ENCODE measurements around the gene SAYSD1.

Gene SAYSD1

DNA sequence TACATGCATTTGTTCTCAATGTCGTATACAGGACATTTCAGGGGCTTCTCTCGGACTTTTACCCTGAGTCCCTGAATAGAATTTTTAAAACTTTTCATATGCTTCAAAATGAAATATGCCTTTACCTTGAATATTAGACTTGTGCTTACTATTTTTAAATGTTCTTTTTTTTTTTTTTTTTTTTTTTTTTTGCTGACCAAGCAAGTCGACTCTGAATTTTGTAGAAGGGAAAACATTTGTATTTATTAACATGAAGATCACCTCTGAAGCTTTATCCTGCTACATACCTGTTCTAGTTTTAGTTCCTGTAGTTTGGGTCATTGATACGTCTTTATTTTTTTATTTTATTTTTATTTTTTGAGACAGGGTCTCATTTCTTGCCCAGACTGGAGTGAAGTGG is 39.7 kb upstream of the SAYSD1 start:
- peaks cover 6% of the 10 kb centered on the region for H3K27me3 ChIP-seq (ENCODE audit: insufficient read depth, poor library complexity, severe bottlenecking)
- H3K4me3 ChIP-seq (replicated peaks; ENCODE audit: insufficient read depth, low read length): no peak overlapping the region
- H3K27ac ChIP-seq (replicated peaks): no peak overlapping the region
- TF ChIP-seq GABPA (IDR thresholded peaks at IDR 0.05; ENCODE audit: low read depth) (no peak), POLR2AphosphoS5 (IDR thresholded peaks at IDR 0.05; ENCODE audit: low read depth) (no peak), SPI1 (IDR thresholded peaks at IDR 0.05; ENCODE audit: borderline replicate concordance, low read depth) (no peak)
- TF ChIP-seq, protein P1, sequence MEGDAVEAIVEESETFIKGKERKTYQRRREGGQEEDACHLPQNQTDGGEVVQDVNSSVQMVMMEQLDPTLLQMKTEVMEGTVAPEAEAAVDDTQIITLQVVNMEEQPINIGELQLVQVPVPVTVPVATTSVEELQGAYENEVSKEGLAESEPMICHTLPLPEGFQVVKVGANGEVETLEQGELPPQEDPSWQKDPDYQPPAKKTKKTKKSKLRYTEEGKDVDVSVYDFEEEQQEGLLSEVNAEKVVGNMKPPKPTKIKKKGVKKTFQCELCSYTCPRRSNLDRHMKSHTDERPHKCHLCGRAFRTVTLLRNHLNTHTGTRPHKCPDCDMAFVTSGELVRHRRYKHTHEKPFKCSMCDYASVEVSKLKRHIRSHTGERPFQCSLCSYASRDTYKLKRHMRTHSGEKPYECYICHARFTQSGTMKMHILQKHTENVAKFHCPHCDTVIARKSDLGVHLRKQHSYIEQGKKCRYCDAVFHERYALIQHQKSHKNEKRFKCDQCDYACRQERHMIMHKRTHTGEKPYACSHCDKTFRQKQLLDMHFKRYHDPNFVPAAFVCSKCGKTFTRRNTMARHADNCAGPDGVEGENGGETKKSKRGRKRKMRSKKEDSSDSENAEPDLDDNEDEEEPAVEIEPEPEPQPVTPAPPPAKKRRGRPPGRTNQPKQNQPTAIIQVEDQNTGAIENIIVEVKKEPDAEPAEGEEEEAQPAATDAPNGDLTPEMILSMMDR (IDR thresholded peaks at IDR 0.05; ENCODE audit: insufficient read depth, low read length): no peak
- TF ChIP-seq, protein P2, sequence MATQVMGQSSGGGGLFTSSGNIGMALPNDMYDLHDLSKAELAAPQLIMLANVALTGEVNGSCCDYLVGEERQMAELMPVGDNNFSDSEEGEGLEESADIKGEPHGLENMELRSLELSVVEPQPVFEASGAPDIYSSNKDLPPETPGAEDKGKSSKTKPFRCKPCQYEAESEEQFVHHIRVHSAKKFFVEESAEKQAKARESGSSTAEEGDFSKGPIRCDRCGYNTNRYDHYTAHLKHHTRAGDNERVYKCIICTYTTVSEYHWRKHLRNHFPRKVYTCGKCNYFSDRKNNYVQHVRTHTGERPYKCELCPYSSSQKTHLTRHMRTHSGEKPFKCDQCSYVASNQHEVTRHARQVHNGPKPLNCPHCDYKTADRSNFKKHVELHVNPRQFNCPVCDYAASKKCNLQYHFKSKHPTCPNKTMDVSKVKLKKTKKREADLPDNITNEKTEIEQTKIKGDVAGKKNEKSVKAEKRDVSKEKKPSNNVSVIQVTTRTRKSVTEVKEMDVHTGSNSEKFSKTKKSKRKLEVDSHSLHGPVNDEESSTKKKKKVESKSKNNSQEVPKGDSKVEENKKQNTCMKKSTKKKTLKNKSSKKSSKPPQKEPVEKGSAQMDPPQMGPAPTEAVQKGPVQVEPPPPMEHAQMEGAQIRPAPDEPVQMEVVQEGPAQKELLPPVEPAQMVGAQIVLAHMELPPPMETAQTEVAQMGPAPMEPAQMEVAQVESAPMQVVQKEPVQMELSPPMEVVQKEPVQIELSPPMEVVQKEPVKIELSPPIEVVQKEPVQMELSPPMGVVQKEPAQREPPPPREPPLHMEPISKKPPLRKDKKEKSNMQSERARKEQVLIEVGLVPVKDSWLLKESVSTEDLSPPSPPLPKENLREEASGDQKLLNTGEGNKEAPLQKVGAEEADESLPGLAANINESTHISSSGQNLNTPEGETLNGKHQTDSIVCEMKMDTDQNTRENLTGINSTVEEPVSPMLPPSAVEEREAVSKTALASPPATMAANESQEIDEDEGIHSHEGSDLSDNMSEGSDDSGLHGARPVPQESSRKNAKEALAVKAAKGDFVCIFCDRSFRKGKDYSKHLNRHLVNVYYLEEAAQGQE (IDR thresholded peaks at IDR 0.05; ENCODE audit: insufficient replicate concordance, low read depth): no peak
- DNase-seq (ENCODE audit: low read depth in 1 of 2, low spot score in 1 of 2): no peak

DNA sequence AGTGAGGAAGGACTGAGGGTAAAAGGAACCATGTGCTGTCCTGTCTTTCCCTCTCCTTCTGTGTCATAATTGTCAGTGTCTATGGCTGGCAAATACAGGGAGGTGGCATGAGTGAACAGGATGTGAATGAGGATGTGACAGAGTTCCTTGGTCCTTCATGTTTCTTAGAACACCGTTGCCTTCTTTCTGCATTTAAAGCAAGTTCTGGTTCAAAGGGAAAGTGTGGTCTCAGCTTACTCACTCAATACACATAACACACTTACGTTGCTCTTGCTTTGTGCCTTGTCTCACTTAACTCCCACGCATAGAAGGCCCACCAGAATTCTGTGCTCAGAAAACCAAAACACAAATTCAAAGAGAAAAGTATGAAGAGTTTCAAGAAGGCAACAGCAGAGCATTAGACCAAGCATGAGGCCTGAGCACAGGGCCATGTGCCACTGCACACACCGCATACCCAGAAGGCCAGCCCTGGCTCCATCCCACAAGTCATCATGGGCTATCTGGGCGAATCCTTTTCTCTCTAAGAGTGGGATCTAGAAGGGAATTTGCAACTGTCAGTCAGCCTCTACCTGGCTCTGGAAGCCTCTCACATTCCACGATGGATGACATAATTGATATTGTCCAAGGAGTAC is 38.9 kb upstream of the SAYSD1 start:
- Histone ChIP-seq H3K27me3 (ENCODE audit: insufficient read depth, poor library complexity, severe bottlenecking) (peaks cover 6% of the 10 kb centered on the region), H3K27ac (replicated peaks) (no peak overlapping the region), H3K4me3 (replicated peaks; ENCODE audit: insufficient read depth, low read length) (no peak overlapping the region)
- DNase-seq (ENCODE audit: low read depth in 1 of 2, low spot score in 1 of 2): no peak
- TF ChIP-seq POLR2AphosphoS5 (IDR thresholded peaks at IDR 0.05; ENCODE audit: low read depth): no peak
- TF ChIP-seq, protein P1 (IDR thresholded peaks at IDR 0.05; ENCODE audit: insufficient read depth, low read length): no peak
- TF ChIP-seq, protein P2 (IDR thresholded peaks at IDR 0.05; ENCODE audit: insufficient replicate concordance, low read depth): no peak

DNA sequence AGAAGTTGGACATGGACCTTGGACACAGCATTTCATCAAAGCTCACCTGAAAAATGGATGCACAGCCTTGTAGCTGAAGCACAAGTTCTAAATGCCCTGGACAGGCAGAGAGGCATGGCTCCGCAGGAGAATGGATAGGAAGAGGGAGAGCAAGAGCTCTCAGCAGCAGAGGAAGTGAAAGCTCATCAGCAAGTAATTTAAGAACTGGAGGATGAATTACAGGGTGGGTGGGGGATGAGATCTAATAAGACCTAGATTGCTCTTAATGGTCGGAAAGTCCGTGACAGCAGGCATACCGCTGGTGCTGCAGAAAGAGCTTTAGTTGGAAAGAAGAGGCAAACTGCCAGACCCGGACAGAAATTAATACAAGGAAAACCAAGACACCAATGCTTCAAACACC is 37.3 kb upstream of the SAYSD1 start:
- no peak overlapping the region for H3K4me3 ChIP-seq (replicated peaks; ENCODE audit: insufficient read depth, low read length)
- peaks cover 6% of the 10 kb centered on the region for H3K27me3 ChIP-seq (ENCODE audit: insufficient read depth, poor library complexity, severe bottlenecking)
- DNase-seq (ENCODE audit: low read depth in 1 of 2, low spot score in 1 of 2): no peak
- TF ChIP-seq GABPA (IDR thresholded peaks at IDR 0.05; ENCODE audit: low read depth) (no peak), POLR2AphosphoS5 (IDR thresholded peaks at IDR 0.05; ENCODE audit: low read depth) (no peak), SPI1 (IDR thresholded peaks at IDR 0.05; ENCODE audit: borderline replicate concordance, low read depth) (no peak)
- TF ChIP-seq, protein P1 (IDR thresholded peaks at IDR 0.05; ENCODE audit: insufficient read depth, low read length): no peak
- TF ChIP-seq, protein P2 (IDR thresholded peaks at IDR 0.05; ENCODE audit: insufficient replicate concordance, low read depth): no peak
- H3K27ac ChIP-seq (replicated peaks): no peak overlapping the region
